Activated naive CD8-positive, alpha-beta T cell treated with anti-CD3 and anti-CD28 coated beads for 36 hours (primary cell): ENCODE data around the gene DOCK6. TPM values are rescaled to one million over a fixed set of nuclear protein-coding genes. Genes with fewer than 3 reads are reported as not detected.

Source experiments
- DNase-seq: peaks from one replicate; pipeline ENCODE4 v3.0.0; 2021
- H3K27ac Mint-ChIP-seq: one replicate; pipeline ENCODE4 v1.8.0; 2022; ENCODE audit warnings: mild to moderate bottlenecking, moderate library complexity, mixed read lengths
- H3K27me3 Mint-ChIP-seq: one replicate; pipeline ENCODE4 v1.8.0; 2022; ENCODE audit warnings: mild to moderate bottlenecking, mixed read lengths
- H3K36me3 Mint-ChIP-seq: one replicate; pipeline ENCODE4 v1.8.0; 2021; ENCODE audit warnings: mild to moderate bottlenecking, mixed read lengths
- H3K4me1 Mint-ChIP-seq: one replicate; pipeline ENCODE4 v1.8.0; 2021; ENCODE audit warnings: mixed read lengths
- H3K4me3 Mint-ChIP-seq: one replicate; pipeline ENCODE4 v1.8.0; 2022; ENCODE audit warnings: mild to moderate bottlenecking, moderate library complexity, mixed read lengths
- H3K9me3 Mint-ChIP-seq: one replicate; pipeline ENCODE4 v1.8.0; 2022; ENCODE audit warnings: mixed read lengths
- total RNA-seq, 2 experiments: library from RNA; stranded (reverse); gene quantifications; one replicate each; pipeline ENCODE4 v1.2.3, GENCODE V29; 2021

DOCK6 gene
- total RNA-seq, 2 experiments from 2014 or later = 3.3 to 4.8 TPM

- no peak overlapping the region for H3K27ac Mint-ChIP-seq
- no peaks in the 10 kb centered on the region for H3K9me3 Mint-ChIP-seq
- peaks cover 5% of the 10 kb centered on the region for H3K27me3 Mint-ChIP-seq
- DNase-seq = no peak
- H3K36me3 Mint-ChIP-seq = no peaks in the 10 kb centered on the region
- H3K4me3 Mint-ChIP-seq = no peak overlapping the region
- no peaks in the 10 kb centered on the region for H3K4me1 Mint-ChIP-seq
These were observed 31.5 kb downstream of the DOCK6 start for GRCh38 chr19:11230621-11231386.

GRCh38 chr19:11227195-11227886 lies 35.0 kb downstream of the DOCK6 start:
- Mint-ChIP-seq H3K4me1 (no peaks in the 10 kb centered on the region), H3K4me3 (no peak overlapping the region), H3K36me3 (no peaks in the 10 kb centered on the region), H3K27ac (no peak overlapping the region), H3K27me3 (peaks cover 5% of the 10 kb centered on the region), H3K9me3 (peaks cover 2% of the 10 kb centered on the region)
- DNase-seq = no peak

GRCh38 chr19:11226716-11227166 lies 35.6 kb downstream of the DOCK6 start:
- no peak overlapping the region for H3K4me3 Mint-ChIP-seq
- peaks cover under 1% of the 10 kb centered on the region for H3K36me3 Mint-ChIP-seq
- DNase-seq = no peak

GRCh38 chr19:11225815-11226214 lies 36.5 kb downstream of the DOCK6 start:
- peaks cover 5% of the 10 kb centered on the region for H3K27me3 Mint-ChIP-seq
- no peak overlapping the region for H3K27ac Mint-ChIP-seq
- H3K9me3 Mint-ChIP-seq = peaks cover 11% of the 10 kb centered on the region
- H3K4me1 Mint-ChIP-seq = no peaks in the 10 kb centered on the region
- H3K36me3 Mint-ChIP-seq = peaks cover 6% of the 10 kb centered on the region
- no peak overlapping the region for H3K4me3 Mint-ChIP-seq
- no peak for DNase-seq

More at GRCh38 chr19:11226716-11227166, 35.6 kb downstream of the DOCK6 start:
- H3K4me1 Mint-ChIP-seq = no peaks in the 10 kb centered on the region
- peaks cover 5% of the 10 kb centered on the region for H3K27me3 Mint-ChIP-seq
- H3K27ac Mint-ChIP-seq = no peak overlapping the region
- peaks cover 3% of the 10 kb centered on the region for H3K9me3 Mint-ChIP-seq

- H3K4me1 Mint-ChIP-seq = no peaks in the 10 kb centered on the region
- H3K9me3 Mint-ChIP-seq = peaks cover 15% of the 10 kb centered on the region
- H3K36me3 Mint-ChIP-seq = peaks cover 8% of the 10 kb centered on the region
- no peak overlapping the region for H3K4me3 Mint-ChIP-seq
- no peak overlapping the region for H3K27ac Mint-ChIP-seq
- H3K27me3 Mint-ChIP-seq = peaks cover 5% of the 10 kb centered on the region
- no peak for DNase-seq
These were observed 37.2 kb downstream of the DOCK6 start for GRCh38 chr19:11225172-11225571.

- DNase-seq = no peak
- Mint-ChIP-seq H3K4me3 (no peak overlapping the region), H3K36me3 (peaks cover 8% of the 10 kb centered on the region), H3K4me1 (no peaks in the 10 kb centered on the region), H3K27ac (no peak overlapping the region), H3K9me3 (peaks cover 16% of the 10 kb centered on the region), H3K27me3 (peaks cover 5% of the 10 kb centered on the region)
These were observed 37.9 kb downstream of the DOCK6 start for GRCh38 chr19:11224429-11224828.

- DNase-seq = no peak
- peaks cover 5% of the 10 kb centered on the region for H3K27me3 Mint-ChIP-seq
- peaks cover 8% of the 10 kb centered on the region for H3K36me3 Mint-ChIP-seq
- H3K4me3 Mint-ChIP-seq = no peak overlapping the region
- no peak overlapping the region for H3K27ac Mint-ChIP-seq
- H3K9me3 Mint-ChIP-seq = peaks cover 16% of the 10 kb centered on the region
- H3K4me1 Mint-ChIP-seq = no peaks in the 10 kb centered on the region
These were observed 39.1 kb downstream of the DOCK6 start for GRCh38 chr19:11223200-11223599.

GRCh38 chr19:11221082-11221598 lies 41.2 kb downstream of the DOCK6 start:
- H3K9me3 Mint-ChIP-seq = peaks cover 16% of the 10 kb centered on the region
- no peak overlapping the region for H3K4me3 Mint-ChIP-seq
- no peaks in the 10 kb centered on the region for H3K4me1 Mint-ChIP-seq
- H3K36me3 Mint-ChIP-seq = peaks cover 8% of the 10 kb centered on the region
- no peak for DNase-seq
- H3K27me3 Mint-ChIP-seq = peaks cover 4% of the 10 kb centered on the region
- no peak overlapping the region for H3K27ac Mint-ChIP-seq

- peaks cover 2% of the 10 kb centered on the region for H3K36me3 Mint-ChIP-seq
- H3K4me3 Mint-ChIP-seq = no peak overlapping the region
- peaks cover 7% of the 10 kb centered on the region for H3K27me3 Mint-ChIP-seq
- no peak for DNase-seq
- no peaks in the 10 kb centered on the region for H3K4me1 Mint-ChIP-seq
- H3K9me3 Mint-ChIP-seq = no peaks in the 10 kb centered on the region
- no peak overlapping the region for H3K27ac Mint-ChIP-seq
These were observed 47.9 kb downstream of the DOCK6 start for GRCh38 chr19:11214387-11214786.

- Mint-ChIP-seq H3K36me3 (peaks cover 6% of the 10 kb centered on the region), H3K27ac (no peak overlapping the region), H3K4me1 (no peaks in the 10 kb centered on the region), H3K4me3 (no peak overlapping the region), H3K9me3 (no peaks in the 10 kb centered on the region), H3K27me3 (peaks cover 9% of the 10 kb centered on the region)
- DNase-seq = no peak
These were observed 51.7 kb downstream of the DOCK6 start for GRCh38 chr19:11210656-11210928.

GRCh38 chr19:11209839-11210655 lies 52.3 kb downstream of the DOCK6 start:
- Mint-ChIP-seq H3K4me1 (no peaks in the 10 kb centered on the region), H3K36me3 (peaks cover 6% of the 10 kb centered on the region), H3K27me3 (peaks cover 5% of the 10 kb centered on the region), H3K4me3 (no peak overlapping the region), H3K27ac (no peak overlapping the region), H3K9me3 (no peaks in the 10 kb centered on the region)
- DNase-seq = no peak

GRCh38 chr19:11208561-11209471 lies 53.5 kb downstream of the DOCK6 start:
- Mint-ChIP-seq H3K4me1 (no peaks in the 10 kb centered on the region), H3K9me3 (no peaks in the 10 kb centered on the region), H3K36me3 (peaks cover 6% of the 10 kb centered on the region), H3K27ac (no peak overlapping the region), H3K4me3 (no peak overlapping the region), H3K27me3 (peaks cover 16% of the 10 kb centered on the region)
- no peak for DNase-seq

GRCh38 chr19:11205939-11206570 lies 56.3 kb downstream of the DOCK6 start:
- Mint-ChIP-seq H3K4me1 (no peaks in the 10 kb centered on the region), H3K27me3 (peaks cover 25% of the 10 kb centered on the region), H3K27ac (no peak overlapping the region), H3K4me3 (no peak overlapping the region), H3K36me3 (peaks cover 6% of the 10 kb centered on the region), H3K9me3 (no peaks in the 10 kb centered on the region)
- no peak for DNase-seq

- Mint-ChIP-seq H3K27me3 (peaks cover 25% of the 10 kb centered on the region), H3K4me1 (no peaks in the 10 kb centered on the region), H3K27ac (no peak overlapping the region), H3K4me3 (no peak overlapping the region), H3K9me3 (no peaks in the 10 kb centered on the region), H3K36me3 (peaks cover 3% of the 10 kb centered on the region)
- DNase-seq = no peak
These were observed 57.4 kb downstream of the DOCK6 start for GRCh38 chr19:11204943-11205349.
